HG02798 (cell line): ENCODE data around the gene MAP4K4.
A peak's percentile ranks its signal among the peaks of the same experiment; 100 is the strongest.
"Not testable (repeated sequence)": the region's sequence is repeated elsewhere in the genome, so short reads cannot be mapped to it uniquely, and the experiment has no call there.

Source experiments
- ATAC-seq: cut with Tn5 transposase; IDR thresholded peaks from one replicate; pipeline ENCODE4 v1.9.1; 2021; ENCODE audit warnings: mild to moderate bottlenecking; ENCODE audit not compliant: unreplicated experiment, poor library complexity

Gene MAP4K4

GRCh38 chr2:101737478-101738255 is 40.2 kb downstream of the MAP4K4 start:
- ATAC-seq = no peak

- no peak for ATAC-seq
Observed at GRCh38 chr2:101738649-101739048, 41.1 kb downstream of the MAP4K4 start.

GRCh38 chr2:101740555-101740964 is 43.1 kb downstream of the MAP4K4 start:
- no peak for ATAC-seq

GRCh38 chr2:101741775-101742520 is 44.4 kb downstream of the MAP4K4 start:
- ATAC-seq = no peak

GRCh38 chr2:101742547-101742946 is 45.0 kb downstream of the MAP4K4 start:
- ATAC-seq = no peak

GRCh38 chr2:101743288-101743687 is 45.8 kb downstream of the MAP4K4 start:
- ATAC-seq = no peak

- no peak for ATAC-seq
Observed at GRCh38 chr2:101744832-101745231, 47.3 kb downstream of the MAP4K4 start.

GRCh38 chr2:101745711-101746694 is 48.5 kb downstream of the MAP4K4 start:
- no peak for ATAC-seq

- ATAC-seq = no peak
Observed at GRCh38 chr2:101748000-101748399, 50.5 kb downstream of the MAP4K4 start.

- ATAC-seq = not testable (repeated sequence)
Observed at GRCh38 chr2:101748462-101748861, 51.0 kb downstream of the MAP4K4 start.

GRCh38 chr2:101750688-101751087 is 53.2 kb downstream of the MAP4K4 start:
- ATAC-seq = no peak

GRCh38 chr2:101751276-101751815 is 53.8 kb downstream of the MAP4K4 start:
- ATAC-seq = no peak

- ATAC-seq = peak; percentile 74
Observed at GRCh38 chr2:101751875-101752619, 54.5 kb downstream of the MAP4K4 start.

- no peak for ATAC-seq
Observed at GRCh38 chr2:101752716-101753616, 55.5 kb downstream of the MAP4K4 start.

- ATAC-seq = peak; percentile 55
Observed at GRCh38 chr2:101753720-101754490, 56.4 kb downstream of the MAP4K4 start.

- no peak for ATAC-seq
Observed at GRCh38 chr2:101754618-101755017, 57.1 kb downstream of the MAP4K4 start.

- no peak for ATAC-seq
Observed at GRCh38 chr2:101756266-101756665, 58.8 kb downstream of the MAP4K4 start.

- peak; percentile 54 for ATAC-seq
Observed at GRCh38 chr2:101758001-101758400, 60.5 kb downstream of the MAP4K4 start.
